Left lung (tissue), 10 donors: ENCODE measurements around the gene GLUD2. TPM values are rescaled to one million over a fixed set of nuclear protein-coding genes. Genes with fewer than 3 reads are reported as not detected.

Experiments used
- ATAC-seq: fragments of 200-7000 bp; cut with Tn5 transposase; one replicate; pipeline ENCODE4 v1.9.1; 2020; ENCODE audit warnings: moderate library complexity
- DNase-seq, 4 donors: peaks; one replicate each; pipeline ENCODE4 v3.0.0-alpha.2; 2013 to 2020
- H3K27ac ChIP-seq, 2 donors: fragments of 200-600 bp; sonication (generic) in 1 of 2; one replicate each; pipeline versions ENCODE4 v1.5.0 to v1.8.0; 2020 to 2021
- H3K27me3 ChIP-seq, 2 donors: fragments of 200-600 bp; sonication (generic) in 1 of 2; one replicate each; pipeline versions ENCODE4 v1.5.0 to v1.8.0; 2020 to 2021
- H3K36me3 ChIP-seq, 2 donors: fragments of 200-600 bp; sonication (generic) in 1 of 2; one replicate each; pipeline versions ENCODE4 v1.5.0 to v1.8.0; 2020 to 2021
- H3K4me1 ChIP-seq, 2 donors: fragments of 200-600 bp; one replicate each; pipeline ENCODE4 v1.8.0; 2021
- H3K4me3 ChIP-seq, 2 donors: fragments of 200-600 bp; sonication (generic) in 1 of 2; one replicate each; pipeline versions ENCODE4 v1.5.0 to v1.8.0; 2020 to 2021; ENCODE audit warnings: mild to moderate bottlenecking in 1 of 2
- H3K9me3 ChIP-seq, 2 donors: fragments of 200-600 bp; sonication (generic) in 1 of 2; one replicate each; pipeline versions ENCODE4 v1.5.0 to v1.8.0; 2020 to 2021
- intact Hi-C, 2 donors: fragments of 100-400 bp; cut with DNase I; formaldehyde crosslinking; loops; one replicate each; pipeline versions ENCODE4 v1.11.2 to v1.14.2; 2022
- polyA plus RNA-seq, 6 donors: library from polyadenylated mRNA; unstranded; fragments of 120-200 nt; gene quantifications; one replicate each; pipeline ENCODE4 v1.2.1, GENCODE V29; 2013; ENCODE audit not compliant: insufficient read length in 6 of 6
- total RNA-seq, 2 donors: library from RNA; stranded (reverse); fragmentation: NEBNext Ultra II Directional; extraction: Animal tissue kit (Norgen Biotek cat#: 25700); gene quantifications; one replicate each; pipeline ENCODE4 v1.2.1, GENCODE V29; 2021
- TF ChIP-seq, protein P1 (sequence below), 2 donors: fragments of 200-600 bp; sonication (generic) in 1 of 2; IDR thresholded peaks; one replicate each; pipeline versions ENCODE4 v1.5.0 to v1.8.0; 2021; ENCODE audit warnings: antibody characterized with exemption in 2 of 2
- donor health status: DM: no; HTN: yes; CAD: no.
- donor health status: DM: no; HTN: no; CAD: no.

Gene GLUD2
- total and polyA plus RNA-seq, 8 donors, result 2.0 to 4.2 (median 3.2) TPM

GRCh38 chrX:121010218-121010617 lies 37.2 kb upstream of the GLUD2 start:
- Histone ChIP-seq H3K27ac (no peak overlapping the region), H3K27me3 (no peaks in the 10 kb centered on the region), H3K4me1 (no peaks in the 10 kb centered on the region), H3K4me3 (no peak overlapping the region), H3K36me3 (no peaks in the 10 kb centered on the region), H3K9me3 (no peaks in the 10 kb centered on the region)
- intact Hi-C loops, result no loop called here
- DNase-seq (no peak), ATAC-seq (no peak)
- TF ChIP-seq, protein P1, sequence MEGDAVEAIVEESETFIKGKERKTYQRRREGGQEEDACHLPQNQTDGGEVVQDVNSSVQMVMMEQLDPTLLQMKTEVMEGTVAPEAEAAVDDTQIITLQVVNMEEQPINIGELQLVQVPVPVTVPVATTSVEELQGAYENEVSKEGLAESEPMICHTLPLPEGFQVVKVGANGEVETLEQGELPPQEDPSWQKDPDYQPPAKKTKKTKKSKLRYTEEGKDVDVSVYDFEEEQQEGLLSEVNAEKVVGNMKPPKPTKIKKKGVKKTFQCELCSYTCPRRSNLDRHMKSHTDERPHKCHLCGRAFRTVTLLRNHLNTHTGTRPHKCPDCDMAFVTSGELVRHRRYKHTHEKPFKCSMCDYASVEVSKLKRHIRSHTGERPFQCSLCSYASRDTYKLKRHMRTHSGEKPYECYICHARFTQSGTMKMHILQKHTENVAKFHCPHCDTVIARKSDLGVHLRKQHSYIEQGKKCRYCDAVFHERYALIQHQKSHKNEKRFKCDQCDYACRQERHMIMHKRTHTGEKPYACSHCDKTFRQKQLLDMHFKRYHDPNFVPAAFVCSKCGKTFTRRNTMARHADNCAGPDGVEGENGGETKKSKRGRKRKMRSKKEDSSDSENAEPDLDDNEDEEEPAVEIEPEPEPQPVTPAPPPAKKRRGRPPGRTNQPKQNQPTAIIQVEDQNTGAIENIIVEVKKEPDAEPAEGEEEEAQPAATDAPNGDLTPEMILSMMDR (IDR thresholded peaks at IDR 0.05), result no peak

GRCh38 chrX:121011254-121011653 lies 36.2 kb upstream of the GLUD2 start:
- intact Hi-C loops, result no loop called here
- no peak for ATAC-seq
- no peaks in the 10 kb centered on the region for H3K27me3 ChIP-seq

GRCh38 chrX:121013897-121014455 lies 33.4 kb upstream of the GLUD2 start:
- no peak for DNase-seq
- H3K27ac ChIP-seq, result no peak overlapping the region
- TF ChIP-seq, protein P1 (IDR thresholded peaks at IDR 0.05), result no peak
- H3K4me3 ChIP-seq, result no peak overlapping the region
- no peaks in the 10 kb centered on the region for H3K27me3 ChIP-seq
- no peaks in the 10 kb centered on the region for H3K36me3 ChIP-seq
- no peaks in the 10 kb centered on the region for H3K9me3 ChIP-seq
- intact Hi-C loops, result no loop called here
- ATAC-seq, result no peak
- H3K4me1 ChIP-seq, result no peaks in the 10 kb centered on the region

More at GRCh38 chrX:121011254-121011653, 36.2 kb upstream of the GLUD2 start:
- Histone ChIP-seq H3K4me1 (no peaks in the 10 kb centered on the region), H3K4me3 (no peak overlapping the region), H3K9me3 (no peaks in the 10 kb centered on the region), H3K27ac (no peak overlapping the region), H3K36me3 (no peaks in the 10 kb centered on the region)
- TF ChIP-seq, protein P1 (IDR thresholded peaks at IDR 0.05), result no peak
- DNase-seq, result no peak

GRCh38 chrX:121014826-121015225 lies 32.6 kb upstream of the GLUD2 start:
- TF ChIP-seq, protein P1 (IDR thresholded peaks at IDR 0.05), result no peak
- ATAC-seq, result no peak
- intact Hi-C loops, result no loop called here
- H3K4me1 ChIP-seq, result no peaks in the 10 kb centered on the region
- no peaks in the 10 kb centered on the region for H3K9me3 ChIP-seq
- no peak overlapping the region for H3K4me3 ChIP-seq
- no peaks in the 10 kb centered on the region for H3K36me3 ChIP-seq
- no peak overlapping the region for H3K27ac ChIP-seq
- no peak for DNase-seq
- no peaks in the 10 kb centered on the region for H3K27me3 ChIP-seq

- intact Hi-C loops, result no loop called here
- TF ChIP-seq, protein P1 (IDR thresholded peaks at IDR 0.05), result no peak
- Histone ChIP-seq H3K27me3 (no peaks in the 10 kb centered on the region), H3K9me3 (no peaks in the 10 kb centered on the region), H3K36me3 (no peaks in the 10 kb centered on the region), H3K4me1 (no peaks in the 10 kb centered on the region), H3K27ac (no peak overlapping the region), H3K4me3 (no peak overlapping the region)
- peak in 1 of 4 donors; percentile 3 for DNase-seq
- ATAC-seq, result no peak
These were observed 19.0 kb upstream of the GLUD2 start for GRCh38 chrX:121028419-121028818.
